IMR-90 (cell line): ENCODE data around the gene PPP5C. TPM values are rescaled to one million over a fixed set of nuclear protein-coding genes. Genes with fewer than 3 reads are reported as not detected.

Source experiments
- ATAC-seq: fragments of 200-7000 bp; cut with Tn5 transposase; 2 replicates; pipeline ENCODE4 v1.9.1; 2020; ENCODE audit warnings: low read depth, mild to moderate bottlenecking, moderate library complexity
- BruUV-seq: library from RNA; stranded (reverse); fragments of 400-500 nt; replicated peaks from 2 replicates; lab custom pipeline; 2021; lab: Mats Ljungman, UMichigan
- CTCF ChIA-PET: fragments of 300-600 bp; formaldehyde crosslinking; extraction: SDS; loops from one replicate; lab custom pipeline; 2021; ENCODE audit warnings: antibody characterized with exemption; lab: Yijun Ruan, JAX
- POLR2A ChIA-PET: fragments of 300-600 bp; sonication (Branson Sonifier 250); formaldehyde crosslinking; loops from one replicate; lab custom pipeline; 2022; ENCODE audit warnings: antibody characterized with exemption; ENCODE audit not compliant: unreplicated experiment; lab: Charles Lee
- DNase-seq: peaks from one replicate; pipeline ENCODE4 v3.0.0; 2013
- H2AFZ ChIP-seq: replicated peaks from 2 replicates; pipeline ENCODE3; 2013; ENCODE audit warnings: low read length, mild to moderate bottlenecking; ENCODE audit not compliant: poor library complexity
- H2AK5ac ChIP-seq: 2 replicates; pipeline ENCODE4 v1.6.1; 2013; ENCODE audit warnings: low read depth, low read length, inconsistent platforms
- H2AK9ac ChIP-seq: replicated peaks from 2 replicates; pipeline ENCODE3; 2013; ENCODE audit warnings: mild to moderate bottlenecking, low read depth, low read length, moderate library complexity; ENCODE audit not compliant: poor library complexity
- H2BK120ac ChIP-seq: 2 replicates; pipeline ENCODE4 v1.6.1; 2013; ENCODE audit warnings: low read depth, low read length, inconsistent platforms
- H2BK15ac ChIP-seq: 3 replicates; pipeline ENCODE4 v1.6.1; 2013; ENCODE audit warnings: low read depth, low read length, inconsistent platforms
- H2BK20ac ChIP-seq: 2 replicates; pipeline ENCODE4 v1.6.1; 2013; ENCODE audit warnings: low read depth, mild to moderate bottlenecking, inconsistent platforms, low read length, moderate library complexity
- H2BK5ac ChIP-seq: 2 replicates; pipeline ENCODE4 v1.6.1; 2013; ENCODE audit warnings: mild to moderate bottlenecking, low read depth, low read length, inconsistent platforms; ENCODE audit not compliant: poor library complexity, severe bottlenecking
- H3K14ac ChIP-seq: replicated peaks from 2 replicates; pipeline ENCODE4 v1.6.1; 2013; ENCODE audit warnings: low read depth, low read length, inconsistent platforms
- H3K18ac ChIP-seq: 2 replicates; pipeline ENCODE4 v1.6.1; 2013; ENCODE audit warnings: low read depth, low read length, control low read depth
- H3K23ac ChIP-seq: 2 replicates; pipeline ENCODE4 v1.6.1; 2013; ENCODE audit warnings: low read depth, low read length, inconsistent platforms
- H3K27ac ChIP-seq: 2 replicates; pipeline ENCODE4 v1.5.1; 2013; ENCODE audit warnings: mild to moderate bottlenecking, control low read depth, low read length; ENCODE audit not compliant: insufficient read depth
- H3K27me3 ChIP-seq: 2 replicates; pipeline ENCODE4 v1.6.1; 2013; ENCODE audit warnings: low read length; ENCODE audit not compliant: control insufficient read depth, insufficient read depth
- H3K36me3 ChIP-seq: 2 replicates; pipeline ENCODE4 v1.6.1; 2013; ENCODE audit warnings: low read length, mixed read lengths; ENCODE audit not compliant: control insufficient read depth, insufficient read depth
- H3K4ac ChIP-seq: 2 replicates; pipeline ENCODE4 v1.6.1; 2013; ENCODE audit warnings: low read depth, low read length, inconsistent platforms
- H3K4me1 ChIP-seq: 2 replicates; pipeline ENCODE4 v1.6.1; 2013; ENCODE audit warnings: low read length, mixed read lengths; ENCODE audit not compliant: control insufficient read depth, insufficient read depth
- H3K4me2 ChIP-seq: 2 replicates; pipeline ENCODE4 v1.6.1; 2013; ENCODE audit warnings: low read depth, mild to moderate bottlenecking, control low read depth, low read length, moderate library complexity
- H3K4me3 ChIP-seq: 2 replicates; pipeline ENCODE4 v1.5.1; 2013; ENCODE audit warnings: low read depth, mild to moderate bottlenecking, control low read depth, low read length, moderate library complexity; ENCODE audit not compliant: insufficient read depth
- H3K56ac ChIP-seq: 2 replicates; pipeline ENCODE4 v1.6.1; 2013; ENCODE audit warnings: low read length, inconsistent platforms; ENCODE audit not compliant: insufficient read depth; ENCODE audit errors: extremely low read depth
- H3K79me1 ChIP-seq, 2 experiments: 2 replicates each; pipeline ENCODE4 v1.6.1; 2013; ENCODE audit warnings: low read length in 2 of 2, inconsistent platforms in 1 of 2, low read depth in 1 of 2
- H3K9ac ChIP-seq: 2 replicates; pipeline ENCODE4 v1.6.1; 2013; ENCODE audit warnings: low read depth, low read length, control low read depth
- H3K9me1 ChIP-seq: 2 replicates; pipeline ENCODE4 v1.6.1; 2013; ENCODE audit warnings: low read length, inconsistent platforms; ENCODE audit not compliant: insufficient read depth
- H3K9me3 ChIP-seq: 2 replicates; pipeline ENCODE4 v1.6.1; 2013; ENCODE audit warnings: low read length; ENCODE audit not compliant: control insufficient read depth, insufficient read depth
- H4K20me1 ChIP-seq: 2 replicates; pipeline ENCODE4 v1.6.1; 2013; ENCODE audit warnings: low read length, inconsistent platforms; ENCODE audit not compliant: insufficient read depth
- H4K5ac ChIP-seq: 2 replicates; pipeline ENCODE4 v1.6.1; 2013; ENCODE audit warnings: mild to moderate bottlenecking, low read depth, low read length, control low read depth
- H4K8ac ChIP-seq, 2 experiments: 2 replicates each; pipeline ENCODE4 v1.6.1; 2013; ENCODE audit warnings: low read depth in 2 of 2, low read length in 2 of 2, control low read depth in 1 of 2, inconsistent platforms in 1 of 2
- H4K91ac ChIP-seq: 2 replicates; pipeline ENCODE4 v1.6.1; 2013; ENCODE audit warnings: low read depth, low read length, inconsistent platforms; ENCODE audit not compliant: insufficient read depth
- BHLHE40 ChIP-seq: fragments of 150-350 bp; IDR thresholded peaks from 2 replicates; pipeline ENCODE4 v1.6.1; 2016; ENCODE audit warnings: mild to moderate bottlenecking, low read depth, low read length
- CEBPB ChIP-seq: IDR thresholded peaks from 2 replicates; pipeline ENCODE4 v1.6.1; 2012; ENCODE audit warnings: low read depth, low read length, improper control_type of control experiment
- CTCF ChIP-seq: conservative IDR thresholded peaks from 2 replicates; pipeline ENCODE4 v1.5.1; 2012; ENCODE audit warnings: mild to moderate bottlenecking, low read depth, low read length, improper control_type of control experiment
- ELK1 ChIP-seq: fragments of 150-350 bp; IDR thresholded peaks from 2 replicates; pipeline ENCODE4 v1.6.1; 2016; ENCODE audit warnings: low read depth, mild to moderate bottlenecking, low read length, moderate library complexity, borderline replicate concordance
- FOS ChIP-seq: fragments of 150-350 bp; IDR thresholded peaks from 2 replicates; pipeline ENCODE4 v1.6.1; 2016; ENCODE audit warnings: low read depth, low read length
- MAFK ChIP-seq: IDR thresholded peaks from 2 replicates; pipeline ENCODE4 v1.6.1; 2012; ENCODE audit warnings: low read depth, low read length, improper control_type of control experiment
- MAZ ChIP-seq: IDR thresholded peaks from 2 replicates; pipeline ENCODE4 v1.6.1; 2012; ENCODE audit warnings: low read depth, mild to moderate bottlenecking, low read length, improper control_type of control experiment, moderate library complexity, borderline replicate concordance
- MXI1 ChIP-seq: IDR thresholded peaks from 2 replicates; pipeline ENCODE4 v1.6.1; 2012; ENCODE audit warnings: low read depth, mild to moderate bottlenecking, low read length, moderate library complexity, borderline replicate concordance
- NFE2L2 ChIP-seq: fragments of 150-350 bp; IDR thresholded peaks from 2 replicates; pipeline ENCODE4 v1.6.1; 2016; ENCODE audit warnings: low read depth, mild to moderate bottlenecking, low read length
- POLR2A ChIP-seq: IDR thresholded peaks from 2 replicates; pipeline ENCODE4 v1.6.1; 2012; ENCODE audit warnings: mild to moderate bottlenecking, low read depth, low read length
- RAD21 ChIP-seq: IDR thresholded peaks from 2 replicates; pipeline ENCODE4 v1.6.1; 2012; ENCODE audit warnings: low read length, improper control_type of control experiment
- RCOR1 ChIP-seq: IDR thresholded peaks from 2 replicates; pipeline ENCODE4 v1.6.1; 2012; ENCODE audit warnings: mild to moderate bottlenecking, low read length, improper control_type of control experiment; ENCODE audit not compliant: insufficient replicate concordance
- RFX5 ChIP-seq: IDR thresholded peaks from 2 replicates; pipeline ENCODE4 v1.8.0; 2012; ENCODE audit warnings: low read depth, mild to moderate bottlenecking, low read length, moderate library complexity
- SMC3 ChIP-seq: fragments of 150-350 bp; IDR thresholded peaks from 2 replicates; pipeline ENCODE4 v1.6.1; 2016; ENCODE audit warnings: low read depth, mild to moderate bottlenecking, antibody characterized with exemption, low read length, moderate library complexity
- USF2 ChIP-seq: fragments of 150-350 bp; IDR thresholded peaks from 2 replicates; pipeline ENCODE4 v1.6.1; 2017; ENCODE audit warnings: mild to moderate bottlenecking, antibody characterized with exemption, low read length, low read depth
- WGBS, 2 experiments: methylation state at CpG; one replicate each; pipeline versions ENCODE4 v1.1.5 to v1.1.7; 2013; ENCODE audit warnings: missing lambda C conversion rate in 2 of 2; ENCODE audit not compliant: insufficient read length in 1 of 2; ENCODE audit errors: extremely low coverage in 2 of 2; 5-methylcytosine and 5-hydroxymethylcytosine counted together
- dilution Hi-C: fragments of 300-500 bp; cut with HindIII; formaldehyde crosslinking; loops from one replicate; pipeline ENCODE4 v1.14.3; 2018; ENCODE audit warnings: low sequenced_read_pairs; ENCODE audit not compliant: unreplicated experiment
- in situ Hi-C: fragments of 300-500 bp; cut with MboI; formaldehyde crosslinking; loops from 3 replicates; pipeline ENCODE4 v1.14.3; 2019; ENCODE audit warnings: low sequenced_read_pairs, inconsistent platforms, mixed read lengths
- intact Hi-C: fragments of 100-400 bp; cut with micrococcal nuclease; formaldehyde crosslinking; loops from 2 replicates; pipeline ENCODE4 v1.10.0; 2022
- polyA plus RNA-seq, 3 experiments: library from polyadenylated mRNA; depleted of rRNA; stranded (reverse); fragments of >200 nt; gene quantifications; 2 replicates each; pipeline ENCODE4 v1.2.3, GENCODE V29; 2012; ENCODE audit warnings: low replicate concordance in 1 of 3
- total RNA-seq: library from RNA; depleted of rRNA; stranded (reverse); fragments of >200 nt; gene quantifications from 2 replicates; pipeline ENCODE4 v1.2.3, GENCODE V29; 2012

The PPP5C gene
- total and polyA plus RNA-seq, 2 of the 4 experiments (the other 2 are of a cell fraction): 80.5 to 128 TPM

- ChIA-PET POLR2A (no interaction called here), CTCF (no interaction called here)
- intact Hi-C loops (loop anchor here (5.0 kb wide), 1 partner anchor 67 kb away; no protein-coding TSS in a partner anchor), dilution Hi-C loops (no loop called here), in situ Hi-C loops (no loop called here)
- Histone ChIP-seq H3K18ac (no peak overlapping the region), H3K9ac (no peak overlapping the region), H3K23ac (no peak overlapping the region), H3K4me2 (no peak overlapping the region), H3K56ac (no peak overlapping the region), H2BK120ac (no peak overlapping the region), H3K4ac (no peak overlapping the region), H4K91ac (no peak overlapping the region), H2BK5ac (no peak overlapping the region), H3K4me3 (no peak overlapping the region), H2AK5ac (no peak overlapping the region), H2AFZ (no peak overlapping the region), H4K8ac (no peak overlapping the region), H4K20me1 (peaks cover 30% of the 10 kb centered on the region), H3K14ac (no peak overlapping the region), H3K9me3 (no peaks in the 10 kb centered on the region), H3K79me1 (peaks cover 32 to 72% of the 10 kb centered on the region in 2 experiments; a peak in 3 of 4 replicates), H2BK20ac (no peak overlapping the region), H4K5ac (no peak overlapping the region), H2BK15ac (no peak overlapping the region), H3K27me3 (no peaks in the 10 kb centered on the region; the same call in 1 of the 2 replicates), H3K27ac (no peak overlapping the region), H3K9me1 (peaks cover 25% of the 10 kb centered on the region), H2AK9ac (peak overlapping the region; percentile 63), H3K4me1 (peaks cover 18% of the 10 kb centered on the region), H3K36me3 (peaks cover 12% of the 10 kb centered on the region)
- no TSS peak for BruUV-seq
- TF ChIP-seq RFX5 (no peak), USF2 (no peak), SMC3 (no peak), BHLHE40 (no peak), MXI1 (no peak), MAZ (no peak), CTCF (no peak), RAD21 (no peak), MAFK (no peak), ELK1 (no peak), CEBPB (no peak), RCOR1 (no peak), POLR2A (no peak), FOS (no peak), NFE2L2 (no peak)
- DNase-seq (no peak), ATAC-seq (no peak)
- 74% methylated on average over 6 of the region's 11 CpGs; no CpG with 5 or more reads in 1 of the 2 experiments for WGBS, 2 experiments
Observed at GRCh38 chr19:46349311-46349993, 2.6 kb downstream of the PPP5C start.
